ENCODE measurements around the gene RTKN2.
"Not testable (repeated sequence)": the region's sequence is repeated elsewhere in the genome, so short reads cannot be mapped to it uniquely, and the experiment has no call there.

Gene RTKN2

DNA sequence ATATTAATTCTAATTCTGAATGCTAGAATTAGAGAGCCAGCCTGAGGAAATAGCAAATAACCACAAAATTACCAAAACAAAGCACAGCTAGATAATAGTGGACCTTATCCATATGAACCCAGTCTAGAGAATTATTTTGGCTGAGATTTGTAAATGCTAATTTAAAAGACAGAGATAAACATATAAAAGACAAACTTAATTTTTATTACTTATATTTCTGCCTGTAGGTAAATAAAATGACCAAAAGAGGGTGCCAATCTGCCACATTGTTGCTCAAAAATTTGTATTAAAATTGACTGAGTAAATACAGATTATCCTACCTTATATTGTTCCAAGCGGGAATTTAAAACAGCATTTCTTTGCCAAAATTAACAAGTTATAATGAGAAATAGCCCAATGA lies 20.2 kb downstream of the RTKN2 start:
- Histone ChIP-seq H3K4me3 (ENCODE audit: insufficient read length, low read depth) (no peak overlapping the region), H3K9me3 (ENCODE audit: insufficient read depth, low read length) (no peaks in the 10 kb centered on the region), H3K9ac (ENCODE audit: insufficient read length, low read depth) (no peak overlapping the region), H3K4me1 (ENCODE audit: insufficient read depth, insufficient read length) (no peaks in the 10 kb centered on the region), H3K27me3 (ENCODE audit: insufficient read depth, insufficient read length) (no peaks in the 10 kb centered on the region), H3K36me3 (ENCODE audit: insufficient read depth, insufficient read length, low read length) (no peaks in the 10 kb centered on the region)
- TF ChIP-seq YY1 (IDR thresholded peaks at IDR 0.05; ENCODE audit: insufficient read depth, insufficient read length) (no peak), SUZ12 (IDR thresholded peaks at IDR 0.05; ENCODE audit: extremely low read depth, insufficient read depth, insufficient read length) (no peak)
- DNase-seq (ENCODE audit: low read depth, low spot score), result no peak

GRCh38 chr10:62244785-62245467 lies 23.7 kb downstream of the RTKN2 start:
- no peak overlapping the region for H3K9ac ChIP-seq (ENCODE audit: insufficient read length, low read depth)
- H3K4me3 ChIP-seq (ENCODE audit: insufficient read length, low read depth), result no peak overlapping the region
- no peak for DNase-seq (ENCODE audit: low read depth, low spot score)
- no peaks in the 10 kb centered on the region for H3K9me3 ChIP-seq (ENCODE audit: insufficient read depth, low read length)
- no peaks in the 10 kb centered on the region for H3K27me3 ChIP-seq (ENCODE audit: insufficient read depth, insufficient read length)
- TF ChIP-seq YY1 (IDR thresholded peaks at IDR 0.05; ENCODE audit: insufficient read depth, insufficient read length) (no peak), SUZ12 (IDR thresholded peaks at IDR 0.05; ENCODE audit: extremely low read depth, insufficient read depth, insufficient read length) (no peak), ZNF274 (IDR thresholded peaks at IDR 0.05; ENCODE audit: low read depth, low read length) (no peak)
- H3K36me3 ChIP-seq (ENCODE audit: insufficient read depth, insufficient read length, low read length), result no peaks in the 10 kb centered on the region
- no peaks in the 10 kb centered on the region for H3K4me1 ChIP-seq (ENCODE audit: insufficient read depth, insufficient read length)

DNA sequence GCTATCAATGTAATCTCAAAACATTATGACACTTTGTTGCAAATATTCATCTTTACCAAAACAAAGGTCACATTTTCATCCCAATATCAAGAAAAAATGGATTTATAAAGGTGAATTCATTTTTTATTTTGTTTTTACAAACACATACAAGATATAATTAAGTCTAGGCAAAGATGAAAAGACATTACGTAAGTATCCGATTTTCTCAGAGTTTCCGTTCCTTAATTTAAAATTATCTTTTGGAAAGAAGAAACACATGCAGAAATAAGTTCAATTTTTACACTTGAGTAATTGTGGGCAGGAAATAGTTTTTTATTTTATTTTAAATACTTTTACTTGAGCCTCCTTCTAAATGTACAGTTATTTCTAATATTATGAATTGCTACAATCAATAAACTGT lies 24.6 kb downstream of the RTKN2 start:
- no peak for DNase-seq (ENCODE audit: low read depth, low spot score)
- Histone ChIP-seq H3K36me3 (ENCODE audit: insufficient read depth, insufficient read length, low read length) (no peaks in the 10 kb centered on the region), H3K4me3 (ENCODE audit: insufficient read length, low read depth) (no peak overlapping the region), H3K9me3 (ENCODE audit: insufficient read depth, low read length) (no peaks in the 10 kb centered on the region), H3K4me1 (ENCODE audit: insufficient read depth, insufficient read length) (no peaks in the 10 kb centered on the region), H3K9ac (ENCODE audit: insufficient read length, low read depth) (no peak overlapping the region), H3K27me3 (ENCODE audit: insufficient read depth, insufficient read length) (no peaks in the 10 kb centered on the region)
- no peak for TF ChIP-seq ZNF274 (IDR thresholded peaks at IDR 0.05; ENCODE audit: low read depth, low read length)
- TF ChIP-seq SUZ12 (IDR thresholded peaks at IDR 0.05; ENCODE audit: extremely low read depth, insufficient read depth, insufficient read length), result no peak
- no peak for TF ChIP-seq YY1 (IDR thresholded peaks at IDR 0.05; ENCODE audit: insufficient read depth, insufficient read length)

DNA sequence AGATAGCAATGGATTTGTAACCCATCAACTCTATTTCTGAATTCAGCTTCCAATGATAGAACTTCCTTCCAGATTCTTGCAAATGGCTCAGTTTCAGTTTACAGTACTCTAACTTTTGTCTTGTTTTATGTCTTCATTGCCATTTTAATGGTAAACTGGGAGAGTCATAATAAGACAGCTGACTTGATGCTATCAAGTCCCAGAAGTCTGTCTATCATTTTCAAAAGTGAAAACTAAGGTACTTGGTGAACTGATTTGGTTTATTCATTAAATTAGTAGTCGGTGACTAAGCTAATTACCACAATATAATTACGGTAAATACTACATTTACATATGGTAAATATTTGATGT lies 25.0 kb downstream of the RTKN2 start:
- Histone ChIP-seq H3K4me1 (ENCODE audit: insufficient read depth, insufficient read length) (no peaks in the 10 kb centered on the region), H3K9me3 (ENCODE audit: insufficient read depth, low read length) (no peaks in the 10 kb centered on the region), H3K9ac (ENCODE audit: insufficient read length, low read depth) (no peak overlapping the region), H3K36me3 (ENCODE audit: insufficient read depth, insufficient read length, low read length) (no peaks in the 10 kb centered on the region), H3K27me3 (ENCODE audit: insufficient read depth, insufficient read length) (no peaks in the 10 kb centered on the region), H3K4me3 (ENCODE audit: insufficient read length, low read depth) (no peak overlapping the region)
- TF ChIP-seq YY1 (IDR thresholded peaks at IDR 0.05; ENCODE audit: insufficient read depth, insufficient read length) (no peak), SUZ12 (IDR thresholded peaks at IDR 0.05; ENCODE audit: extremely low read depth, insufficient read depth, insufficient read length) (no peak), ZNF274 (IDR thresholded peaks at IDR 0.05; ENCODE audit: low read depth, low read length) (no peak)
- DNase-seq (ENCODE audit: low read depth, low spot score), result no peak

DNA sequence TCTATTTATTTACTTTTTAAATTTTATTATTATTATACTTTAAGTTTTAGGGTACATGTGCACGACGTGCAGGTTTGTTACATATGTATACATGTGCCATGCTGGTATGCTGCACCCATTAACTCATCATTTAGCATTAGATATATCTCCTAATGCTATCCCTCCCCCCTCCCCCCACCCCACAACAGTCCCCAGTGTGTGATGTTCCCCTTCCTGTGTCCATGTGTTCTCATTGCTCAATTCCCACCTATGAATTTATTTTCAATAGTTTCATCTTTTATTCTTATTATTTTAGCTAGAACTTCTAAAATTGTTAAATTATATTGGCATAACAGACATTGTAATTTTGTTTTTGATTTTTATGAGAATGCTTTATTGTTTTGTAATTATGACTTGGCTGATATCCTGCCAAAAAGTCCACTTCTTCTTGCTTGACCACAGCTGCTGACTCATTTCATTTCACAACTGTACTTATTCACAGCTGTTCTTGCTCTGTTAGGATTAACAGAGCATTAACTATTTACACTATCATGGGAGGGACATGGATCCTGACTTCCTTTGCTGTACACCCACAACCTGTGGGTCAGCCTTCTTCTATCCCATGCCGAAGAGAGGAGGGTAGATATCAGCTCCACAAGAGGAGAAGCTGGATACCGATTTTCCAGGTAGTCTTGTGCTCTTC lies 25.5 kb downstream of the RTKN2 start:
- not testable (repeated sequence) for H3K36me3 ChIP-seq (ENCODE audit: insufficient read depth, insufficient read length, low read length); H3K4me3 ChIP-seq (ENCODE audit: insufficient read length, low read depth); H3K9ac ChIP-seq (ENCODE audit: insufficient read length, low read depth); DNase-seq (ENCODE audit: low read depth, low spot score); H3K27me3 ChIP-seq (ENCODE audit: insufficient read depth, insufficient read length); H3K9me3 ChIP-seq (ENCODE audit: insufficient read depth, low read length); H3K4me1 ChIP-seq (ENCODE audit: insufficient read depth, insufficient read length)

DNA sequence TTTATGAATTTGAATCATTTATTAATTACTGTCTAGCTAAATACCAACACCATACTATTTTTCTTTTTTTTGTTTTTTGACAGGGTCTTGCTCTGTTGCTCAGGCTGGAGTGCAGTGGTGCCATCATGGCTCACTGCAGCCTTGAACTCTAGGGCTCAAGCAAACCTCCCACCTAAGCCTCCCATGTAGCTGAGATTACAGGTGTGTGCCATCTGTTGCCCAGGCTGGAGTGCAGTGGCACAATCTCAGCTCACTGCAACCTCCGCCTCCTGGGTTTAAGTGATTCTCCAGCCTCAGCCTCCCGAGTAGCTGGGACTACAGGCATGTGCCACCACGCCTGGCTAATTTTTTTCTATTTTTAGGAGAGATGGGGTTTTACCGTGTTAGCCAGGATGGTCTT lies 27.1 kb downstream of the RTKN2 start:
- H3K27me3 ChIP-seq (ENCODE audit: insufficient read depth, insufficient read length); H3K4me3 ChIP-seq (ENCODE audit: insufficient read length, low read depth); H3K9ac ChIP-seq (ENCODE audit: insufficient read length, low read depth); H3K9me3 ChIP-seq (ENCODE audit: insufficient read depth, low read length); H3K4me1 ChIP-seq (ENCODE audit: insufficient read depth, insufficient read length); DNase-seq (ENCODE audit: low read depth, low spot score); H3K36me3 ChIP-seq (ENCODE audit: insufficient read depth, insufficient read length, low read length): not testable (repeated sequence)

- TF ChIP-seq ZNF274 (IDR thresholded peaks at IDR 0.05; ENCODE audit: low read depth, low read length) (no peak), SUZ12 (IDR thresholded peaks at IDR 0.05; ENCODE audit: extremely low read depth, insufficient read depth, insufficient read length) (no peak), YY1 (IDR thresholded peaks at IDR 0.05; ENCODE audit: insufficient read depth, insufficient read length) (no peak)
- Histone ChIP-seq H3K4me3 (ENCODE audit: insufficient read length, low read depth) (no peak overlapping the region), H3K4me1 (ENCODE audit: insufficient read depth, insufficient read length) (no peaks in the 10 kb centered on the region), H3K27me3 (ENCODE audit: insufficient read depth, insufficient read length) (no peaks in the 10 kb centered on the region), H3K9me3 (ENCODE audit: insufficient read depth, low read length) (no peaks in the 10 kb centered on the region), H3K36me3 (ENCODE audit: insufficient read depth, insufficient read length, low read length) (no peaks in the 10 kb centered on the region), H3K9ac (ENCODE audit: insufficient read length, low read depth) (no peak overlapping the region)
- no peak for DNase-seq (ENCODE audit: low read depth, low spot score)
These were observed 28.6 kb downstream of the RTKN2 start for GRCh38 chr10:62239994-62240393.

GRCh38 chr10:62238880-62239279 lies 29.8 kb downstream of the RTKN2 start:
- H3K9ac ChIP-seq (ENCODE audit: insufficient read length, low read depth), result no peak overlapping the region
- no peaks in the 10 kb centered on the region for H3K36me3 ChIP-seq (ENCODE audit: insufficient read depth, insufficient read length, low read length)
- no peaks in the 10 kb centered on the region for H3K4me1 ChIP-seq (ENCODE audit: insufficient read depth, insufficient read length)
- H3K4me3 ChIP-seq (ENCODE audit: insufficient read length, low read depth), result no peak overlapping the region
- H3K27me3 ChIP-seq (ENCODE audit: insufficient read depth, insufficient read length), result no peaks in the 10 kb centered on the region
- DNase-seq (ENCODE audit: low read depth, low spot score), result no peak
- no peaks in the 10 kb centered on the region for H3K9me3 ChIP-seq (ENCODE audit: insufficient read depth, low read length)
- TF ChIP-seq SUZ12 (IDR thresholded peaks at IDR 0.05; ENCODE audit: extremely low read depth, insufficient read depth, insufficient read length) (no peak), ZNF274 (IDR thresholded peaks at IDR 0.05; ENCODE audit: low read depth, low read length) (no peak), YY1 (IDR thresholded peaks at IDR 0.05; ENCODE audit: insufficient read depth, insufficient read length) (no peak)
